Measurements from ENCODE around the gene SH3RF1.

The SH3RF1 gene

DNA sequence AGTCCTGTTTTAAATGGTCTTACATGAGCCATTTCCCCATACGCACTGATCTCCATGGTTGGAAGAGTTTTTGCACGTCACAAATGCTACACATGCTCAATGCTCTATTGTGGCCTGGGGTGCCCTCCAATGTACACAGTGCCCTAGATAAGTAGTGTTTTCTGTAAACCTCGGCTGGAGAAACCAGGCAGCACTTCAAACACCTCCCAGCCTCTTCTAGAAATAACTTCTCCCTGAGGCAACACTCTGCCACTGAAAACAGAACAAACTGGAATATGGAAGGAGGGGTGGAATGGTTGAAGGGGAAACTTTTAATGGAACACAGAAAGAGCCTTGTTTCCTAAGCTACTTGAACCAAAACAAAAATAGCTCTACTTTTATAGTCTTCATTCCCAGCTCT, 136.8 kb downstream of the SH3RF1 start:
- Histone ChIP-seq H3K9me3 (ENCODE audit: insufficient read depth, low read length, severe bottlenecking) (no peaks in the 10 kb centered on the region), H3K79me2 (ENCODE audit: insufficient read depth, low read length) (no peaks in the 10 kb centered on the region), H3K36me3 (ENCODE audit: insufficient read depth, low read length) (peaks cover 7% of the 10 kb centered on the region), H4K20me1 (ENCODE audit: insufficient read depth, low read length) (no peaks in the 10 kb centered on the region), H2AFZ (ENCODE audit: low read depth, low read length) (no peak overlapping the region), H3K4me2 (ENCODE audit: insufficient read depth, low read length) (no peak overlapping the region), H3K27ac (ENCODE audit: low read length) (no peak overlapping the region), H3K27me3 (ENCODE audit: insufficient read depth, low read length, poor library complexity) (no peaks in the 10 kb centered on the region), H3K9ac (ENCODE audit: low read depth, low read length) (no peak overlapping the region), H3K4me3 (ENCODE audit: low read depth in 1 of 2, low read length in 2 of 2) (no peak overlapping the region), H3K4me1 (ENCODE audit: insufficient read depth, low read length) (no peaks in the 10 kb centered on the region)
- no peak for DNase-seq
- no peak for ATAC-seq (ENCODE audit: insufficient read depth, low read depth)
- TF ChIP-seq EZH2 (IDR thresholded peaks at IDR 0.05; ENCODE audit: borderline replicate concordance, low read depth, low read length, severe bottlenecking), result no peak
- TF ChIP-seq, protein P1, sequence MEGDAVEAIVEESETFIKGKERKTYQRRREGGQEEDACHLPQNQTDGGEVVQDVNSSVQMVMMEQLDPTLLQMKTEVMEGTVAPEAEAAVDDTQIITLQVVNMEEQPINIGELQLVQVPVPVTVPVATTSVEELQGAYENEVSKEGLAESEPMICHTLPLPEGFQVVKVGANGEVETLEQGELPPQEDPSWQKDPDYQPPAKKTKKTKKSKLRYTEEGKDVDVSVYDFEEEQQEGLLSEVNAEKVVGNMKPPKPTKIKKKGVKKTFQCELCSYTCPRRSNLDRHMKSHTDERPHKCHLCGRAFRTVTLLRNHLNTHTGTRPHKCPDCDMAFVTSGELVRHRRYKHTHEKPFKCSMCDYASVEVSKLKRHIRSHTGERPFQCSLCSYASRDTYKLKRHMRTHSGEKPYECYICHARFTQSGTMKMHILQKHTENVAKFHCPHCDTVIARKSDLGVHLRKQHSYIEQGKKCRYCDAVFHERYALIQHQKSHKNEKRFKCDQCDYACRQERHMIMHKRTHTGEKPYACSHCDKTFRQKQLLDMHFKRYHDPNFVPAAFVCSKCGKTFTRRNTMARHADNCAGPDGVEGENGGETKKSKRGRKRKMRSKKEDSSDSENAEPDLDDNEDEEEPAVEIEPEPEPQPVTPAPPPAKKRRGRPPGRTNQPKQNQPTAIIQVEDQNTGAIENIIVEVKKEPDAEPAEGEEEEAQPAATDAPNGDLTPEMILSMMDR (IDR thresholded peaks at IDR 0.05; ENCODE audit: borderline replicate concordance, extremely low read depth, low read length, poor library complexity, severe bottlenecking), result no peak

DNA sequence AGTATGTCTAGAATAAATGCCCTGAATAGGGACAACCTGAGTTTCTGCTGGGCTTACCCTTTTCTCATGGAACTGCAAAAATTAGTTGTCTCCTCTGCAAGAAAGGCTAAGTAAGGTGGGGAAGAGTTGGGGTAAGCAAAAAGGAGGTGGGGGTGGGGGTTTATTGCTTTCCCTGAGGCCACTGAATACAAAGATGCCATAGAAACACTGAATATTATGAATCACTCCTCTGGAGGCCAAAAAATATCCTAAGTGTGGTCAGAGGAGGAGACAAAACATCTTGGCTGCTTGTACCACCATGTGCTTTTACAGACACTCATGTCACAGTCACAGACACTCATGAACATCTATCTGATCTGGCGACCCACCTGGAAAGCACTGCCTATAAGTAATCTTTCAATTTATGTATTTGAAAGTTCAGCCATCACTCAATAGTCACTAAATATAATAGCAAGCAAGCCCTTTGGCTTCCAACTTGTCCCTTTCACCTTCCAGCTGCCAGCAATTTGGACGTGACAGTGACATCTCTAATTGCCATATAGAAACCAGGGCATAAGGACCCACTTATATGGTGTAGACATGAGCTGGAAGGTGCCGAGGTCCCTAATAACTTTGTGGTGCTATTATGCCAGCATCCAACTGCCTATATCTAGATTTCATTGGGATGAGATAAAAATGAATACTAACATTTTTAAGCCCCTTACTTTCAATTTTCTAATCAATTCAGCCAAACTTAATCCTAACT, 138.0 kb downstream of the SH3RF1 start:
- Histone ChIP-seq H3K9ac (ENCODE audit: low read depth, low read length) (no peak overlapping the region), H3K4me2 (ENCODE audit: insufficient read depth, low read length) (no peak overlapping the region), H3K27me3 (ENCODE audit: insufficient read depth, low read length, poor library complexity) (no peaks in the 10 kb centered on the region), H3K79me2 (ENCODE audit: insufficient read depth, low read length) (no peaks in the 10 kb centered on the region), H3K27ac (ENCODE audit: low read length) (no peak overlapping the region), H3K4me3 (ENCODE audit: low read depth in 1 of 2, low read length in 2 of 2) (no peak overlapping the region), H4K20me1 (ENCODE audit: insufficient read depth, low read length) (no peaks in the 10 kb centered on the region), H3K9me3 (ENCODE audit: insufficient read depth, low read length, severe bottlenecking) (no peaks in the 10 kb centered on the region), H3K4me1 (ENCODE audit: insufficient read depth, low read length) (no peaks in the 10 kb centered on the region), H3K36me3 (ENCODE audit: insufficient read depth, low read length) (peaks cover 7% of the 10 kb centered on the region), H2AFZ (ENCODE audit: low read depth, low read length) (no peak overlapping the region)
- ATAC-seq (ENCODE audit: insufficient read depth, low read depth) (no peak), DNase-seq (no peak)
- no peak for TF ChIP-seq EZH2 (IDR thresholded peaks at IDR 0.05; ENCODE audit: borderline replicate concordance, low read depth, low read length, severe bottlenecking)
- TF ChIP-seq, protein P1 (IDR thresholded peaks at IDR 0.05; ENCODE audit: borderline replicate concordance, extremely low read depth, low read length, poor library complexity, severe bottlenecking), result no peak

DNA sequence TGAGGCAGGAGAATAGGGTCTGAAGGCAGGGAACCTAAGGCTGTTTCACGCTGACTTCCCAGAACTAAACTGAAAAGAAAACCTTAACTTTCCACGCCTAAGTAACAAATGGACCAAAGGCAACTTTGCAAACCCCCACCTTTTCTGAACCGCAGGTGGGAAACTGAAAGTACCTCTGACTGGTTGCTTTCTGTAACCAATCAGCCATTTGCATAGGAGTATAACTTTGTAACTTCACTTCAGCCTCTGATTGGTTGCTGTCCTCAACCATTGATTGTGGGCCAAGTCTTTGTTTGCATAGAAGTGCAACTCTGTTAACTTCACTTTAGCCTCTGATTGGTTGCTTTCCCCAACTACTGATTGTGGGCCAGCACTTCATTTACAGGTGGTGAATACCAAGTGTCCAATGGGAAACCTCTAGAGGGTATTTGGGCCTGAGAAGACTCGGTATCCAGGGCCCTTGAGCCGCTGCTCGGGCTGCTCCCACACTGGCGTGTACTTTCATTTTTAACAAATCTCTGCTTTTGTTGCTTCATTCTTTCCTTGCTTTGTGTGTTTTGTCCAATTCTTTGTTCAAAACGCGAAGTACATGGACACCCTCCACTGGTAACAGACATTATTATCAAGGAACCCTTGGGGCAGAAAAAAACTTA, 139.1 kb downstream of the SH3RF1 start:
- DNase-seq (no peak), ATAC-seq (ENCODE audit: insufficient read depth, low read depth) (no peak)
- H2AFZ ChIP-seq (ENCODE audit: low read depth, low read length), result no peak overlapping the region
- H3K27me3 ChIP-seq (ENCODE audit: insufficient read depth, low read length, poor library complexity), result no peaks in the 10 kb centered on the region
- H3K4me1 ChIP-seq (ENCODE audit: insufficient read depth, low read length), result no peaks in the 10 kb centered on the region
- H3K79me2 ChIP-seq (ENCODE audit: insufficient read depth, low read length), result no peaks in the 10 kb centered on the region
- H4K20me1 ChIP-seq (ENCODE audit: insufficient read depth, low read length), result no peaks in the 10 kb centered on the region
- peaks cover 7% of the 10 kb centered on the region for H3K36me3 ChIP-seq (ENCODE audit: insufficient read depth, low read length)
- H3K4me2 ChIP-seq (ENCODE audit: insufficient read depth, low read length), result no peak overlapping the region
- H3K9ac ChIP-seq (ENCODE audit: low read depth, low read length), result no peak overlapping the region
- H3K27ac ChIP-seq (ENCODE audit: low read length), result no peak overlapping the region
- H3K9me3 ChIP-seq (ENCODE audit: insufficient read depth, low read length, severe bottlenecking), result no peaks in the 10 kb centered on the region
- no peak overlapping the region for H3K4me3 ChIP-seq (ENCODE audit: low read depth in 1 of 2, low read length in 2 of 2)
- TF ChIP-seq EZH2 (IDR thresholded peaks at IDR 0.05; ENCODE audit: borderline replicate concordance, low read depth, low read length, severe bottlenecking), result no peak
- TF ChIP-seq, protein P1 (IDR thresholded peaks at IDR 0.05; ENCODE audit: borderline replicate concordance, extremely low read depth, low read length, poor library complexity, severe bottlenecking), result no peak

All from DND-41 (cell line).